Epithelial cell of prostate (primary cell): ENCODE results near the gene CPE.

Source experiments
- DNase-seq: peaks from one replicate; pipeline ENCODE4 v3.0.0-alpha.2; 2011; ENCODE audit warnings: low read depth, low spot score
- H3K27ac ChIP-seq: fragments of 450-650 bp; 2 replicates; pipeline ENCODE4 v1.5.1; 2017; ENCODE audit warnings: mild to moderate bottlenecking

CPE gene

GRCh38 chr4:165361810-165362209, 17.0 kb upstream of the CPE start:
- DNase-seq, result no peak
- H3K27ac ChIP-seq, result no peak overlapping the region

- DNase-seq, result peak; percentile 66
- H3K27ac ChIP-seq, result peak overlapping the region; percentile 75
Observed at GRCh38 chr4:165364452-165365080, 14.2 kb upstream of the CPE start.

- no peak for DNase-seq
Observed at GRCh38 chr4:165367040-165367439, 11.8 kb upstream of the CPE start.

DNA sequence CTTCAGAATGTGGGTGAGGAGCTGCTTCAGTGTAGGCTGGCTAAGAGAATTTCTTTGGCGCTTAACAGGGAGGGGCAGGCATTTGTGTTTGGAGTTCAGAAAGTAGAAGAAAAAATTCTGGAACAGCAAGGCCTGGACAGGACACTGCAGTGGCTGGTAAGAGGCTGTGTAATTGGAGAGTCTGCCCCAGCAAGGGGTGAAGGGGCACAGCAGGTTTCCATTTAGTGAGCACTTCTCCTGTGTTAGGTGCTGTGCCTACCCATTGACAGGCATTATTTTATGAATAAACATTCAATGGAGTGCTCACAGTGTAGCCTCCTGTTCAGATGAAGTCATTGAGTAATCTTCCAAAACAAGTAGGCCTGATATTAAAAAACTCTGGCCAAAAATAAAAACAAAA, 10.7 kb upstream of the CPE start:
- DNase-seq, result no peak
- H3K27ac ChIP-seq, result no peak overlapping the region

More at GRCh38 chr4:165367040-165367439, 11.8 kb upstream of the CPE start:
- peak overlapping the region; percentile 21 for H3K27ac ChIP-seq

DNA sequence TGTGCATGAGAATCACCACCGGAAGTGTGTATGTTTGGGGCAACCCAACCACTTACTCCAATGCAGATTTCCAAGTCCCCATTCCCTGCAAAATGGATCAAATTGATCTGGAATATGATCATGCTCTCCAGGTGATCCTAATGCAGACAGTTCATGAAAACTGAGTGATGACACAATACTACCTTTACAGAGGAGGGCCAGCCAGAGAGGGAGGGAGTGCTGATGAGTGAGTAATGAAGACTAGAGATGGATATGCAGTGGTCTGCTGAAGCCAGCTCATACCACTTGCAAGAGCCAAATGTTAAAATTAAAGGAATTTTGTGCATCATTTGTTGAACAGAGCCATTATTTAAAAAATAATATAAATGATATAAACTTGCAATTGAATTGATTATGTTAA, 10.2 kb upstream of the CPE start:
- no peak overlapping the region for H3K27ac ChIP-seq
- no peak for DNase-seq

- H3K27ac ChIP-seq, result peak overlapping the region; percentile 31
Observed at GRCh38 chr4:165369522-165369921, 9.3 kb upstream of the CPE start.

DNA sequence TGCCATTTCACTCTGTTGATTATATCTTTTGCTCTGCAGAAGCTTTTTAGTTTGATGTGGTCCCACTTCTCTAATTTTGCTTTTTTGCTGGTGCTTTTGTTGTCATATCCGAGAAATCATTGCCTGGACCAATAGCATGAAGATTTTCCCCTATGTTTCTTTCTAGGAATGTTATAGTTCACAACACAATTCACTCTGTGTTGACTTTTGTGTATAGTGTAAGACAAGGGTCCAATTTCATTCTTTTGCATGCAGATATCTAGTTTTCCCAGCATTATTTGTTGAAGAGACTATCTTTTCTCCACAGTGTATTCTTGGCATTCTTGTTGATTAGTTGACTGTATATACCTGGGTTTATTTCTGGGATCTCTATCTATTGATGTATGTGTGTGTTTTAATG, 8.3 kb upstream of the CPE start:
- no peak overlapping the region for H3K27ac ChIP-seq
- no peak for DNase-seq

More at GRCh38 chr4:165369522-165369921, 9.3 kb upstream of the CPE start:
- peak; percentile 45 for DNase-seq

DNA sequence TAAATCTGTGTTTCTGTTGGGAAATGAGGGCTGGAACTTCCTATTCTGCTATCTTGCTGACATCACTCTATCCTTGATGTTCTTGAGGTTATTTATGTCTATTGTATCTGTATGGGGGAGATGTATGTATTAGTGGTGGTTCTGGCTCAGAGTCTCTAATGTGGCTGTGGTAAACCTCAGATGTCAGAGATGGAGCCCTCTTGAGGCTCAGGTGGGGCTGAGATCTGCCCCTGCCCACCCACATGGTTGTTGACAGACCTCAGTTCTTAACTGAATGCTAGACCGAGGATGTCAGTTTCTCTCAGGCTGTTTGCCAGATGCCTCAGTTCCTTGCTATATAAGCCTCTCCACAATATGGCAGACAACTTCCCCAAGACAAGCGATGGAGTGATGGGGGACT, 3.3 kb upstream of the CPE start:
- no peak overlapping the region for H3K27ac ChIP-seq
- DNase-seq, result no peak

DNA sequence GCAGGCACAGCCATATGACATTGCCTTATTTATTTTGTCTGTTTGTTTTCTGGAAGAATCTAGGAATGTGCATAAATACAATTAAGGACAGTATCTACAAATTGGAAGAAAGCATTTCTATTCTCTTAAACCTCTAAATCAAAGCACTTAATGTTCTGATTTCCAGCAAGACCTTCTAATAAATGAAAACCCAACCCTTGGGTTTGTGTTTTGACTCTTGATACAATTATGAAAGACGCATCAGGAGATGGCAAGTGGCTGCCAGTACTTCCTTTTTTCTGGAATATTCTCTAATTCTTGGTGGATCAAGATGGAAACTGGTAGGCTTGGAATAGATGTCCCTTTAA, 437 bp upstream of the CPE start:
- no peak for DNase-seq
- H3K27ac ChIP-seq, result no peak overlapping the region

GRCh38 chr4:165379678-165380064, 863 bp downstream of the CPE start:
- no peak overlapping the region for H3K27ac ChIP-seq
- no peak for DNase-seq

DNA sequence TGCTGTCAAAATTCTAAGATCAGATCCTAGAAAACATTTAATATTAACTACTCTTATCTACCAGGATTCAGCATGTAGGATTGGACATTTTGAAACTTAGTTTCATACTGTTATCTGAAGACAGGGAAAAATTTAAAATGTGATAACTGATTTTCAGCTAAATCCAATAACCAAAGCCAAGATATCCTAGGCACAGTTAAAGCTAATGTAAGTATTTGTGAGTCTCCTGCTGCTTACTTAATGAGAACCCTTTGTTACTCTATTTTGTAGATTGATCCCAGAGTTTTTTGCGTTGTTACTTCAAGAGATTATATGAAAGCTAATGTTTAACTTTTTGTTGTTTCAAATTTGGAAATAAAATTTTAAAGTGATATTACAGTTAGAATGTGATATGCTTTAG, 2.0 kb downstream of the CPE start:
- no peak for DNase-seq
- H3K27ac ChIP-seq, result no peak overlapping the region

GRCh38 chr4:165381821-165382373, 3.1 kb downstream of the CPE start:
- no peak overlapping the region for H3K27ac ChIP-seq

DNA sequence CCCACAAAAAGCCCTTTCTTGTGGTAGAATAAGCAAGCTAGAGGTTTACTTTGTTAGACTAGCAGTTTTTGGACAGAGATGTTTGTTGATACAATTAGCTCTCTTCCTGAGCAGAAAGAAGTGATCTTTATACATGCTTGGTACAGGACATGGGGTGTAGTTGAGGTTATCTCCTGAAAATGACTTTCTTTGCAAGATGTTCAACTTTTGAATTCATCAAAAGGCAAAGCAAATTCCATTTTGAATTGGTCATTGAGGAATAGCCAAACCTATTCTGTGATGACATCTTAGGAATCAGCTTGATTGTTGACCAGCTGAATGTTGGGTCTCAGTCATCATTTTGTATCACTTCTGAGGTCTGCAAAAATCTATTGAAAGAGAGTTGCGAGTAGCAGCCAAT, 3.8 kb downstream of the CPE start:
- H3K27ac ChIP-seq, result no peak overlapping the region

More at GRCh38 chr4:165381821-165382373, 3.1 kb downstream of the CPE start:
- DNase-seq, result no peak

DNA sequence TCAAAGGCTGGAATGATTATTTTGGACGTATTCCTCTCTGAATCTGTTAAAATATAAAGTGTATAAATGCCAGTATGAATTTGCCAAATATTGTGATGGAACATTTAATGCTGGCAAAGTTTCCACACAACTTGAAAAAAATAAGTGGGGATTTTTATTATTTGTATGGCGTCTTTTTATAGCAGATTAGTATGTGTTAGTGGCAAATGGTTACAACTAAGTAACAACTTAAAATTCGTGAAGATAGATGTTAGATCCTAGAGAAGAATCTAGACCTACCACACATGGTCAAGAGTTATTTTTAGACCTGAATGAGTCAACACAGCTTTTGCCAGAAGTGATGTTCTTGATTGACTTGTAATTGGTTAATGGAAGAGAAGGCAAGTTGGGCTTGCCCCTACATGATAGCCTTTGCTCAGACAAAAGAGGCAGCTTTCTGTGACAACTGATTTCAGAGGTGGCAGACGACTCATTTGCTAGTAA, 4.8 kb downstream of the CPE start:
- DNase-seq, result peak; percentile 59
- H3K27ac ChIP-seq, result peak overlapping the region; percentile 1

More for the DNA sequence above, 3.8 kb downstream of the CPE start:
- DNase-seq, result no peak

DNA sequence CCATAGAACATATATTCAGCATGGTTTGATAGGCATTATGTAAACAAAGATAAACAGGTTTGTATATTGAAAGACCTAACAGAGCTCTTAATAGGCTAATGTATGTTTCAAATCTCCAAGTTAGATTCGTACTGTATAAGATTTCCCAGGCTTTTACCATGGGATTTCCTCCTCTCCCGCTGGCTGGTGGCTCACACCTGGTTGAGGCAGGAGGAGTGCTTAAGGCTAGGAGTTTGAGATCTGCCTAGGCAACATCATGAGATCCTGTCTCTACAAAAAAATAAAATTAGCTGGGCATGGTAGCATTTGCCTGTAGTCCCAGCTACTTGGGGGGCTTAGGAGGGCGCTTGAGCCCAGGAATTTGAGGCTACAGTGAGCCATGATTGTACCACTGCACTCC, 5.4 kb downstream of the CPE start:
- H3K27ac ChIP-seq, result peak overlapping the region; percentile 1

DNA sequence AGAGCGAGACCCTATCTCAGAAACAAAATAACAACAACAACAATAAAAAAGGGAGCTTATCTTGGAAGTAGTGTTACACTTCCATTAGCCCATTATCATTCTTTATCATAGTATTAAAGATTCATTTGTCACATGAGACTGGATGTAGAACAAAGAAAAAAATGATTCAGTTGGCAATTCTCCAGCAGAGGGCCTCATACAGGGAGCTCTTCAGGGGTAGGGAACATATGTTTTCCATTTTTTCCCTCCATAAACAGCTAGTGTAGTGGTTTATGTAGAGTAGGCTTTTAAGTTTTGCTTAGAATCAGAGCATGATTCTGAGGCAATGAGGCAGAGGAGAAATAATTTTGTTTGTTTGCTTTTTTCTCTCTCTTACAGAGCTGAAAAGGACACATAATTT, 5.8 kb downstream of the CPE start:
- DNase-seq, result no peak
- no peak overlapping the region for H3K27ac ChIP-seq

More for the DNA sequence above, 5.4 kb downstream of the CPE start:
- no peak for DNase-seq

- DNase-seq, result no peak
- no peak overlapping the region for H3K27ac ChIP-seq
Observed at GRCh38 chr4:165385126-165385525, 6.3 kb downstream of the CPE start.

- no peak for DNase-seq
- H3K27ac ChIP-seq, result no peak overlapping the region
Observed at GRCh38 chr4:165386328-165386727, 7.5 kb downstream of the CPE start.

- no peak for DNase-seq
- H3K27ac ChIP-seq, result no peak overlapping the region
Observed at GRCh38 chr4:165388756-165389155, 9.9 kb downstream of the CPE start.

DNA sequence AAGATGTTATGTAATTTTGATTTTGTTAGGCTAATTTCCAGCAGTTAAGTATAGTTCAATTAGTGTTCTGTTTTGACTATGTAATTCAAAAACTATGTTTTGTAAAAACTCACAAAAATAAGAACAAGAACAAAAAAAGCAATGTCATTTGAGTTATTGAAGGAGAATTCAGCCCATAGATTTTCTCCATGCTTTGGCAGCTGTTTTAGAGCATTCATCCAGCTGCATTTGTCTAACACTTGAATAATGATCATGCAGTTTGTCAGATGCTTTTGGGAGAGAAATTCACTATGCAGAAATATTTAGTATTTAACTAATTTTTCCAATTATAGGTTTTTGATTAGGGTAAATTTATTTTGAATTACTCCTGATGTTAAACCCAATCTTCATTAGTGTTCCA, 14.2 kb downstream of the CPE start:
- no peak for DNase-seq
- no peak overlapping the region for H3K27ac ChIP-seq

- no peak for DNase-seq
- no peak overlapping the region for H3K27ac ChIP-seq
Observed at GRCh38 chr4:165393704-165394103, 14.9 kb downstream of the CPE start.

DNA sequence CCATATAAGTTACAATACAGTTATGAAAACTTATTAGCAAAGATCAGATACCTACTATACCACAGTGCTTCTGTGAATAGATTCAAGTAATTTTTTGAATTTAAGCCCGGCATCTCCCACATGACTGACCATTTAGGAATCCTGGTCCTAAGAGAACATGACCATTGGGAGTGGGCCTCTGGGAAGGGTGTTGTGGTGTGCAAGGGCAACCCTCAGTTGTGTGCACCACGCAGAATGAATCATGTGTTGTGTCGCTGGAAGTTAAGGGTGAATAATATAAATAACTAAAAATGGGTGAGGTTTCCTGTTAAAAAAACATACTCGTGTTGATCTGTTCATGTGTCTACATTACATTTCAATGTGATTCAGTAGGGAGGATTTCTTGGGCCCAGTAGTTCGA, 15.5 kb downstream of the CPE start:
- no peak for DNase-seq

More for the DNA sequence above, 15.5 kb downstream of the CPE start:
- peak overlapping the region; percentile 9 for H3K27ac ChIP-seq
